Caco-2 (cell line): ENCODE results near the gene USP6. TPM values are rescaled to one million over a fixed set of nuclear protein-coding genes. Genes with fewer than 3 reads are reported as not detected.
"Not testable (repeated sequence)": the region's sequence is repeated elsewhere in the genome, so short reads cannot be mapped to it uniquely, and the experiment has no call there.

Experiments
- BruUV-seq: library from RNA; stranded (reverse); fragments of 400-500 nt; replicated peaks from 2 replicates; lab custom pipeline; 2021; lab: Mats Ljungman, UMichigan
- CTCF ChIA-PET: fragments of 300-600 bp; sonication (Branson Sonifier 250); formaldehyde crosslinking; loops from one replicate; lab custom pipeline; 2022; ENCODE audit warnings: antibody characterized with exemption; lab: Charles Lee
- POLR2A ChIA-PET: fragments of 300-600 bp; sonication (Branson Sonifier 250); formaldehyde crosslinking; loops from one replicate; lab custom pipeline; 2022; ENCODE audit warnings: antibody characterized with exemption; lab: Charles Lee
- DNase-seq, 2 experiments: peaks; one replicate each; pipeline versions ENCODE4 v3.0.0 to v3.0.0-alpha.2; 2020 to 2022
- H3K27me3 ChIP-seq: replicated peaks from 2 replicates; pipeline ENCODE4 v1.6.0; 2011; ENCODE audit warnings: low read length; ENCODE audit not compliant: control insufficient read depth, insufficient read depth
- H3K36me3 ChIP-seq: 2 replicates; pipeline ENCODE4 v1.5.1; 2011; ENCODE audit warnings: low read length; ENCODE audit not compliant: control insufficient read depth, insufficient read depth
- H3K4me1 ChIP-seq: fragments of 250-450 bp; sonication (Bioruptor Pico); 2 replicates; pipeline ENCODE4 v1.5.1; 2020; ENCODE audit warnings: mild to moderate bottlenecking
- H3K4me3 ChIP-seq: 2 replicates; pipeline ENCODE4 v1.5.1; 2011; ENCODE audit warnings: low read depth, mild to moderate bottlenecking, control low read depth, low read length
- H3K9me3 ChIP-seq: fragments of 250-450 bp; sonication (Bioruptor Pico); 2 replicates; pipeline ENCODE4 v1.5.1; 2020; ENCODE audit warnings: mild to moderate bottlenecking, moderate library complexity
- H3K27ac Mint-ChIP-seq: one replicate; pipeline ENCODE4 v1.8.0; 2022; ENCODE audit warnings: mixed read lengths; ENCODE audit not compliant: unreplicated experiment
- H3K27me3 Mint-ChIP-seq: one replicate; pipeline ENCODE4 v1.8.0; 2022; ENCODE audit warnings: mixed read lengths; ENCODE audit not compliant: insufficient read depth, unreplicated experiment
- H3K36me3 Mint-ChIP-seq: one replicate; pipeline ENCODE4 v1.8.0; 2022; ENCODE audit warnings: mild to moderate bottlenecking, mixed read lengths; ENCODE audit not compliant: insufficient read depth, unreplicated experiment
- H3K4me1 Mint-ChIP-seq: one replicate; pipeline ENCODE4 v1.8.0; 2022; ENCODE audit warnings: low read depth, mixed read lengths; ENCODE audit not compliant: unreplicated experiment
- H3K4me3 Mint-ChIP-seq: one replicate; pipeline ENCODE4 v1.8.0; 2022; ENCODE audit warnings: mild to moderate bottlenecking, moderate library complexity, mixed read lengths; ENCODE audit not compliant: unreplicated experiment
- H3K9me3 Mint-ChIP-seq: one replicate; pipeline ENCODE4 v1.8.0; 2022; ENCODE audit warnings: mixed read lengths; ENCODE audit not compliant: unreplicated experiment
- intact Hi-C: fragments of 100-400 bp; cut with micrococcal nuclease; formaldehyde crosslinking; loops from one replicate; pipeline ENCODE4 v1.10.0; 2022; ENCODE audit not compliant: unreplicated experiment
- total RNA-seq: library from RNA; stranded (reverse); gene quantifications from 2 replicates; pipeline ENCODE4 v1.2.3, GENCODE V29; 2022
- TF ChIP-seq, protein P1 (sequence below), 2 experiments: fragments of 200-600 bp in 1 of 2; IDR thresholded peaks; 1 replicate in 1 of 2; 2 replicates in 1 of 2; pipeline versions ENCODE4 v1.5.1 to v1.8.0; 2011 to 2022; ENCODE audit warnings: antibody characterized with exemption in 1 of 2, control low read depth in 1 of 2, inconsistent platforms in 1 of 2, low read depth in 1 of 2, low read length in 1 of 2, mild to moderate bottlenecking in 1 of 2, moderate library complexity in 1 of 2; ENCODE audit not compliant: insufficient read depth in 1 of 2, severe bottlenecking in 1 of 2, unreplicated experiment in 1 of 2

The USP6 gene
- total RNA-seq, 1 experiment from 2014 or later, result 0.16 TPM

DNA sequence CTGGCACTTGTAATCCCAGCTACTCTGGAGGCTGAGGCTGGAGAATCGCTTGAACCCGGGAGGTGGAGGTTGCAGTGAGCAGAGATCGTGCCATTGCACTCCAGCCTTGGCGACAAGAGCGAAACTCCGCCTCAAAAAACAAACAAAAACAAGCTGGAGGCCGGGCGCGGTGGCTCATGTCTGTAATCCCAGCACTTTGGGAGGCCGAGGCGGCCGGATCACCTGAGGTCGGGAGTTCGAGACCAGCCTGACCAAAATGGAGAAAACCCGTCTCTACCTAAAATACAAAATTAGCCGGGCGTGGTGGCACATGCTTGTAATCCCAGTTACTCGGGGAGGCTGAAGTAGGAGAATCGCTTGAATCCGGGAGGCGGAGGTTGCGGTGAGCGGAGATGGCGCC lies 38.6 kb upstream of the USP6 start:
- H3K9me3 Mint-ChIP-seq, intact Hi-C loops, POLR2A ChIA-PET, H3K9me3 ChIP-seq, H3K27me3 Mint-ChIP-seq, CTCF ChIA-PET, DNase-seq, H3K27me3 ChIP-seq, H3K4me1 Mint-ChIP-seq, BruUV-seq, H3K36me3 ChIP-seq, H3K27ac Mint-ChIP-seq: not testable (repeated sequence)
- Mint-ChIP-seq H3K36me3 (peaks cover 37% of the 10 kb centered on the region), H3K4me3 (peak overlapping the region; percentile 93)
- peaks cover 11% of the 10 kb centered on the region for H3K4me1 ChIP-seq
- H3K4me3 ChIP-seq, result peak overlapping the region; percentile 74; the same call in 1 of the 2 replicates

DNA sequence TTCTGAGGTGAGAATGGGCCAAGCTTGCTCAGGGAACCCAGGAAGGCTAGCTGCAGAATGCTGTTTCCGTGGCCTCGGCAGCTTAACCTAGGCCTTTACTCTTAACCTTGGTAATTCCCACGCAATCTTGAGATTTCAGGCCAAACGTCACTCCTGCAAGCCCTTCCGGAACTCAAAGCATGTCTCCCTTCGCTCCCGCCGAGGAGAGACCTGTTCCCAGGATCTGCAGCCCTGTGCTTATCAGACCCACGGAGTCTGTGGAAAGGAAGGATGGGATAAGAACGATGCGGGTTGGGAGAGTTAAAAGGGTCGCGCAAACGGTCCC lies 38.1 kb upstream of the USP6 start:
- intact Hi-C loops, result no loop called here
- BruUV-seq, result TSS peak; percentile 87
- Mint-ChIP-seq H3K36me3 (peaks cover 33% of the 10 kb centered on the region), H3K9me3 (no peaks in the 10 kb centered on the region), H3K4me1 (no peaks in the 10 kb centered on the region), H3K27me3 (no peaks in the 10 kb centered on the region), H3K4me3 (peak overlapping the region; percentile 93), H3K27ac (peak overlapping the region; percentile 95)
- TF ChIP-seq, protein P1, sequence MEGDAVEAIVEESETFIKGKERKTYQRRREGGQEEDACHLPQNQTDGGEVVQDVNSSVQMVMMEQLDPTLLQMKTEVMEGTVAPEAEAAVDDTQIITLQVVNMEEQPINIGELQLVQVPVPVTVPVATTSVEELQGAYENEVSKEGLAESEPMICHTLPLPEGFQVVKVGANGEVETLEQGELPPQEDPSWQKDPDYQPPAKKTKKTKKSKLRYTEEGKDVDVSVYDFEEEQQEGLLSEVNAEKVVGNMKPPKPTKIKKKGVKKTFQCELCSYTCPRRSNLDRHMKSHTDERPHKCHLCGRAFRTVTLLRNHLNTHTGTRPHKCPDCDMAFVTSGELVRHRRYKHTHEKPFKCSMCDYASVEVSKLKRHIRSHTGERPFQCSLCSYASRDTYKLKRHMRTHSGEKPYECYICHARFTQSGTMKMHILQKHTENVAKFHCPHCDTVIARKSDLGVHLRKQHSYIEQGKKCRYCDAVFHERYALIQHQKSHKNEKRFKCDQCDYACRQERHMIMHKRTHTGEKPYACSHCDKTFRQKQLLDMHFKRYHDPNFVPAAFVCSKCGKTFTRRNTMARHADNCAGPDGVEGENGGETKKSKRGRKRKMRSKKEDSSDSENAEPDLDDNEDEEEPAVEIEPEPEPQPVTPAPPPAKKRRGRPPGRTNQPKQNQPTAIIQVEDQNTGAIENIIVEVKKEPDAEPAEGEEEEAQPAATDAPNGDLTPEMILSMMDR (IDR thresholded peaks at IDR 0.05; ENCODE audit: insufficient read depth in 1 of 2, low read depth in 1 of 2, low read length in 1 of 2, severe bottlenecking in 1 of 2, unreplicated experiment in 1 of 2), result no peak
- H3K27me3 ChIP-seq, result no peaks in the 10 kb centered on the region
- H3K4me1 ChIP-seq, result peaks cover 11% of the 10 kb centered on the region
- H3K36me3 ChIP-seq, result no peaks in the 10 kb centered on the region
- H3K4me3 ChIP-seq, result peak overlapping the region; percentile 74
- ChIA-PET POLR2A (no interaction called here), CTCF (no interaction called here)
- H3K9me3 ChIP-seq, result no peaks in the 10 kb centered on the region
- no peak for DNase-seq

DNA sequence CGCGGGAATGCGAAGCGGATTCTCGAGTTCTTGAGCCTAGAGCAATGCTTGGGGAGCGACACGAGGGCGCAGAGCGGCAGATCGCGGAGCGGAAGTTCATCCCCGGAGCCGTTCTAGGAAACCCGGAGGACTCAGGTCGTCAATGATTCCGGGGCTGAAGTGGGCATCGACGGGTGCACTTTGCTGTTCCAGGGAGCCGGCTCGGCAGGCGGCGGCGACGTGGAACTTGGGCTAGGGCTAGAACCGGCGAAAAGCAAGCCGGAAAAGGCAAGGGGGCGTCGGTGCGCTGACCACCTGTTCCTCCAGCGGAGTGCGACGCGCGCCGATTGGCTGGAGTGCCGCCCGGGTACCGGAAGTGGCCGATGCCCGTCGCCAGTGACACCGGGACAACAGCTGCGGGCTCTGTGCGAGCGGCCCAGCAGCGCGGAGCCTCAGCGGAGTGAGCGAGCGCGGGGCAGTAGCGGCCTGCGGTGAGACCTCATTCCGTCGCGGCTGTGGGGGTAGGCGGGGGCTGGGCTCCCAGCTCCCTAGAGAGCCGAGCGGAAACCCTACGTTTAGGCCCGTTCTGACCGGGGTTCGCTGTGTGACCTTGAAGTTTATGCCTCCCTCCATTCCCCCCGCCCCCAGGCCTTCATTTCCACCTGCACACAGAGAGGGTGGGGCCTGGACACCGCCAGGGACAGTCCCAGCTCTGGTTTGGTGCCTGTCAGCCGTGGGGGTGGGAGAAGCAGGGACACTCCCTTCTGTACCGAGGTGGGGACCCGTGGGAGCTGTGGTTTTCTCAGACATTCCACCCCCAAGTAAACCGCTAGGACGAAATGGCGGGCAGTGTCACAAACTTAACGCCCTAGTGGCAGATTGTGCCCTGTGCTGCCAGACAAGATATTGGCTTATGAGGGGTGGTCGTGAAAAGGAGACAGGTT lies 37.5 kb upstream of the USP6 start, which contains the start of gene ZFP3:
Gene ZFP3 (plus strand): TSS at position 362 of the 923 bp plus-strand sequence. CDS start 13,038 bp downstream, outside the sequence.
- BruUV-seq, result no TSS peak
- Mint-ChIP-seq H3K4me3 (peak within 1 kb of the TSS; percentile 93), H3K36me3 (peaks cover 32% of the 10 kb centered on the region), H3K27me3 (no peaks in the 10 kb centered on the region), H3K4me1 (no peaks in the 10 kb centered on the region), H3K9me3 (no peaks in the 10 kb centered on the region), H3K27ac (peak within 1 kb of the TSS; percentile 95)
- intact Hi-C loops, result no loop called here
- TF ChIP-seq, protein P1 (IDR thresholded peaks at IDR 0.05; ENCODE audit: insufficient read depth in 1 of 2, low read depth in 1 of 2, low read length in 1 of 2, severe bottlenecking in 1 of 2, unreplicated experiment in 1 of 2), result peak in 1 of 2 experiments; percentile 13
- Histone ChIP-seq H3K4me1 (peaks cover 11% of the 10 kb centered on the region), H3K4me3 (peak within 1 kb of the TSS; percentile 74), H3K36me3 (no peaks in the 10 kb centered on the region), H3K27me3 (no peaks in the 10 kb centered on the region), H3K9me3 (no peaks in the 10 kb centered on the region)
- DNase-seq, result peak; percentile 81 to 85
- CTCF ChIA-PET, result interaction anchor here (0.7 kb wide), 1 partner anchor 81 kb away, joined by 3 read pairs; the partner anchor contains the start of gene KIF1C
- POLR2A ChIA-PET, result interaction anchor here (0.9 kb wide), 1 partner anchor 81 kb away, joined by 3 read pairs; the partner anchor contains the start of gene KIF1C
